Neuronal stem cell (in vitro differentiated cells): ENCODE data around the gene LYST.

ENCODE experiments used
- DNase-seq: peaks from one replicate; pipeline ENCODE4 v3.0.0-alpha.2; 2013; ENCODE audit warnings: low spot score
- H2AFZ ChIP-seq: one replicate; pipeline ENCODE4 v1.6.1; 2013; ENCODE audit warnings: mild to moderate bottlenecking, low read length, inconsistent platforms
- H2AK5ac ChIP-seq: 2 replicates; pipeline ENCODE4 v1.6.1; 2013; ENCODE audit warnings: low read depth, mild to moderate bottlenecking, inconsistent platforms, low read length, moderate library complexity, mixed read lengths
- H2BK120ac ChIP-seq: 2 replicates; pipeline ENCODE4 v1.6.1; 2013; ENCODE audit warnings: low read depth, mild to moderate bottlenecking, inconsistent platforms, low read length, moderate library complexity, mixed read lengths
- H2BK12ac ChIP-seq: one replicate; pipeline ENCODE4 v1.6.1; 2013; ENCODE audit warnings: low read length, inconsistent platforms
- H2BK15ac ChIP-seq: 2 replicates; pipeline ENCODE4 v1.6.1; 2013; ENCODE audit warnings: mild to moderate bottlenecking, low read length, inconsistent platforms, mixed read lengths
- H2BK5ac ChIP-seq: one replicate; pipeline ENCODE4 v1.6.1; 2013; ENCODE audit warnings: inconsistent platforms, mild to moderate bottlenecking, low read length, moderate library complexity
- H3K14ac ChIP-seq: one replicate; pipeline ENCODE4 v1.6.1; 2013; ENCODE audit warnings: low read length, inconsistent platforms
- H3K18ac ChIP-seq: 2 replicates; pipeline ENCODE4 v1.6.1; 2013; ENCODE audit warnings: low read length, inconsistent platforms
- H3K23ac ChIP-seq: 2 replicates; pipeline ENCODE4 v1.6.1; 2013; ENCODE audit warnings: low read depth, mild to moderate bottlenecking, mixed read lengths, low read length, inconsistent platforms; ENCODE audit not compliant: poor library complexity
- H3K27ac ChIP-seq: replicated peaks from 3 replicates; pipeline ENCODE4 v1.5.1; 2013; ENCODE audit warnings: low read length, inconsistent platforms
- H3K27me3 ChIP-seq, 3 experiments: 2 replicates each; pipeline ENCODE4 v1.6.1; 2013; ENCODE audit warnings: low read length in 3 of 3, mild to moderate bottlenecking in 2 of 3, inconsistent platforms in 1 of 3, low read depth in 1 of 3, mixed read lengths in 1 of 3, moderate library complexity in 1 of 3; ENCODE audit not compliant: control insufficient read depth in 3 of 3, insufficient read depth in 3 of 3
- H3K36me3 ChIP-seq, 2 donors: replicated peaks in 1 of 2; 2 replicates each; pipeline ENCODE4 v1.6.1; 2013; ENCODE audit warnings: low read length in 2 of 2; ENCODE audit not compliant: control insufficient read depth in 2 of 2, insufficient read depth in 2 of 2
- H3K4ac ChIP-seq: 2 replicates; pipeline ENCODE4 v1.6.1; 2013; ENCODE audit warnings: inconsistent platforms, mild to moderate bottlenecking, low read length, moderate library complexity
- H3K4me1 ChIP-seq, 2 donors: 1 replicate in 1 of 2; 2 replicates in 1 of 2; pipeline ENCODE4 v1.6.1; 2013; ENCODE audit warnings: low read length in 2 of 2, low read depth in 1 of 2; ENCODE audit not compliant: control insufficient read depth in 2 of 2, insufficient read depth in 1 of 2
- H3K4me2 ChIP-seq: one replicate; pipeline ENCODE4 v1.6.1; 2013; ENCODE audit warnings: mild to moderate bottlenecking, low read length, inconsistent platforms; ENCODE audit not compliant: insufficient read depth, poor library complexity, severe bottlenecking
- H3K4me3 ChIP-seq, 2 donors: 2 replicates each; pipeline ENCODE4 v1.5.1; 2013; ENCODE audit warnings: low read length in 2 of 2, mild to moderate bottlenecking in 2 of 2, inconsistent platforms in 1 of 2, moderate library complexity in 1 of 2
- H3K79me1 ChIP-seq: one replicate; pipeline ENCODE4 v1.6.1; 2013; ENCODE audit warnings: low read depth, mild to moderate bottlenecking, inconsistent platforms, low read length, moderate library complexity
- H3K9ac ChIP-seq: one replicate; pipeline ENCODE4 v1.6.1; 2013; ENCODE audit warnings: mild to moderate bottlenecking, low read depth, low read length, inconsistent platforms; ENCODE audit not compliant: poor library complexity
- H3K9me3 ChIP-seq, 2 donors: replicated peaks in 1 of 2; 2 replicates each; pipeline versions ENCODE3 to v1.6.1; 2013; ENCODE audit warnings: low read length in 2 of 2, mild to moderate bottlenecking in 2 of 2, inconsistent platforms in 1 of 2, low read depth in 1 of 2, mixed read lengths in 1 of 2, moderate library complexity in 1 of 2; ENCODE audit not compliant: control insufficient read depth in 2 of 2, insufficient read depth in 1 of 2
- H4K8ac ChIP-seq: one replicate; pipeline ENCODE4 v1.6.1; 2013; ENCODE audit warnings: low read depth, mild to moderate bottlenecking, inconsistent platforms, low read length, moderate library complexity
- H4K91ac ChIP-seq: one replicate; pipeline ENCODE4 v1.6.1; 2013; ENCODE audit warnings: low read length, low read depth, mild to moderate bottlenecking, inconsistent platforms; ENCODE audit not compliant: poor library complexity
- WGBS, 2 donors: extraction: QIAGEN DNeasy Blood & Tissue Kit; methylation state at CpG; one replicate each; pipeline ENCODE4 v1.1.7; 2013; ENCODE audit warnings: missing lambda C conversion rate in 2 of 2, mixed read lengths in 1 of 2; ENCODE audit not compliant: insufficient read length in 2 of 2, insufficient replicate concordance in 1 of 2; ENCODE audit errors: extremely low coverage in 2 of 2; 5-methylcytosine and 5-hydroxymethylcytosine counted together

The LYST gene

GRCh38 chr1:235746245-235746644 lies 120.5 kb downstream of the LYST start:
- Histone ChIP-seq H3K36me3 (no peaks in the 10 kb centered on the region), H2BK12ac (no peak overlapping the region), H2BK15ac (no peak overlapping the region), H3K18ac (no peak overlapping the region), H3K27ac (no peak overlapping the region), H2BK5ac (no peak overlapping the region), H3K4me2 (no peak overlapping the region), H3K14ac (no peak overlapping the region), H4K8ac (no peak overlapping the region), H2BK120ac (no peak overlapping the region), H2AK5ac (no peak overlapping the region), H3K23ac (no peak overlapping the region), H3K4me3 (no peak overlapping the region), H3K4ac (no peak overlapping the region), H3K9me3 (no peaks in the 10 kb centered on the region), H3K4me1 (peaks cover 0 to 2% of the 10 kb centered on the region in 2 donors), H4K91ac (no peak overlapping the region), H3K27me3 (no peaks in the 10 kb centered on the region), H2AFZ (no peak overlapping the region), H3K9ac (no peak overlapping the region), H3K79me1 (no peaks in the 10 kb centered on the region)
- DNase-seq: no peak
- WGBS, 2 donors: no CpG with 5 or more reads among the region's 6 CpGs

- Histone ChIP-seq H2BK15ac (no peak overlapping the region), H3K36me3 (no peaks in the 10 kb centered on the region), H3K4me2 (no peak overlapping the region), H2BK12ac (no peak overlapping the region), H3K9ac (no peak overlapping the region), H2BK5ac (no peak overlapping the region), H2AK5ac (no peak overlapping the region), H3K14ac (no peak overlapping the region), H2BK120ac (no peak overlapping the region), H3K79me1 (no peaks in the 10 kb centered on the region), H2AFZ (no peak overlapping the region), H4K8ac (no peak overlapping the region), H4K91ac (no peak overlapping the region), H3K9me3 (no peaks in the 10 kb centered on the region), H3K4ac (no peak overlapping the region), H3K4me1 (peaks cover 0 to 2% of the 10 kb centered on the region in 2 donors), H3K4me3 (no peak overlapping the region), H3K23ac (no peak overlapping the region), H3K27ac (no peak overlapping the region), H3K27me3 (no peaks in the 10 kb centered on the region), H3K18ac (no peak overlapping the region)
- DNase-seq: no peak
- no CpG with 5 or more reads among the region's 4 CpGs for WGBS, 2 donors
These were observed 121.1 kb downstream of the LYST start for GRCh38 chr1:235745503-235746136.

DNA sequence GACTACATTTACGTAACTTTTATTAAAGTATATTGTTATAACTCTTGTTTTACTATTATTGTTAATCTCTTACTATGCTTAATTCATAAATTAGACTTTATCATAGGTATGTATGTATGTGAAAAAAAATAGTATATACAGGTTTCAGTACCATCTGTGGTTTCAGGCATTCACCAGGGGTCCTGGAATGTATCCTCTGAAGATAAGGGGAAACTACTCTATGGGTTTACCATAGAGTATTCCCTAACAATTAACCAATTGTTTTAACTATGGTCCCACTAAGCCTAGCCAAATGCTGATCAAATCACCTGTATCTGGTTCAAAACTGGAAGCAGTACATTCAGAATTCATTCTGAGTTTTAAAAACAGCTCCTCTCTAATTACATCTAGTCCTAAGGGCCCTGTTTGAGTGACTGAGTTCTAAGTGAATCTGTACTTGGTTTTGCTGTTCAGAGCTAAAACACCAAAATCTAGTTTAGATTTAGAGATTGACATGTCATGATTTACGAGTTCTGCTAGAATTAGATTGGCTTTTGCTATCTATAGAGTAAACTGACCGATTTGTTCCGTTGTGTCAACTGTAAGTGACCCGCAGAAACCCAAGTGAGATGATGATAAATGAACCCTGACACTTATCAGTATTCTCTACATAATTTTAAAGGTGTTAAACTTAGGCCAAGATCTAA lies 123.6 kb downstream of the LYST start:
- Histone ChIP-seq H3K9me3 (no peaks in the 10 kb centered on the region), H2BK15ac (no peak overlapping the region), H3K4me1 (no peaks in the 10 kb centered on the region), H3K36me3 (no peaks in the 10 kb centered on the region), H2BK12ac (no peak overlapping the region), H3K18ac (no peak overlapping the region), H3K14ac (no peak overlapping the region), H2BK120ac (no peak overlapping the region), H4K8ac (no peak overlapping the region), H3K4me3 (no peak overlapping the region), H3K4me2 (no peak overlapping the region), H2BK5ac (no peak overlapping the region), H3K27me3 (no peaks in the 10 kb centered on the region), H3K4ac (no peak overlapping the region), H3K27ac (no peak overlapping the region), H3K9ac (no peak overlapping the region), H2AK5ac (no peak overlapping the region), H4K91ac (no peak overlapping the region), H3K23ac (no peak overlapping the region), H3K79me1 (no peaks in the 10 kb centered on the region), H2AFZ (no peak overlapping the region)
- no peak for DNase-seq
- WGBS, 2 donors: no CpG with 5 or more reads among the region's 5 CpGs

DNA sequence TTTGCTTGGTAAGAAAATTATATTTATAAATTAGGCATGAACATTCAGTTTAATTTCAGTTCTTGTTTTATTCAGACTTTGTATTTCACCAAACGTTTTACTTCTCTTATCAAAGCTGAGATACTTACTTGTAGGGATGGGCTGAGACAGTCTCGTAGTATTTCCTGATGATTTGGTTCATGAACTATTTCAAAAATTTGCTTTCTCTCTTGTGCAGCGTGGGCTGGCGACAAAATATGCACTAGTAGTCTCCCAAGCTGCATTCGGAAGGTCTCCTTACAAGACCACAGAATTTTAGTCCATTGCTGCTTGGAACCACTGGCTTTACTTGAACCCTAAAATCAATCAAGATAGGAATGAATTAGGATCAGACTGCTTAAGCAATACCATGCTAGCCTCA lies 125.4 kb downstream of the LYST start:
- Histone ChIP-seq H2AFZ (no peak overlapping the region), H3K4ac (no peak overlapping the region), H3K79me1 (no peaks in the 10 kb centered on the region), H2AK5ac (no peak overlapping the region), H3K36me3 (no peaks in the 10 kb centered on the region), H2BK5ac (no peak overlapping the region), H3K9ac (no peak overlapping the region), H2BK12ac (no peak overlapping the region), H3K4me1 (no peaks in the 10 kb centered on the region), H3K14ac (no peak overlapping the region), H4K91ac (no peak overlapping the region), H4K8ac (no peak overlapping the region), H2BK120ac (no peak overlapping the region), H3K9me3 (no peaks in the 10 kb centered on the region), H3K4me2 (no peak overlapping the region), H3K18ac (no peak overlapping the region), H3K27ac (no peak overlapping the region), H3K23ac (no peak overlapping the region), H3K27me3 (no peaks in the 10 kb centered on the region), H3K4me3 (no peak overlapping the region), H2BK15ac (no peak overlapping the region)
- no peak for DNase-seq
- no CpG with 5 or more reads among the region's 5 CpGs for WGBS, 2 donors
